SK-N-MC (cell line): ENCODE data around the gene MRPL39.

Experiments
- EZH2 ChIP-seq: fragments of 200-600 bp; sonication (generic); IDR thresholded peaks from one replicate; pipeline ENCODE4 v1.6.1; 2017; ENCODE audit warnings: antibody characterized with exemption
- POLR2AphosphoS5 ChIP-seq: IDR thresholded peaks from 2 replicates; pipeline ENCODE4 v1.6.1; 2012; ENCODE audit warnings: mild to moderate bottlenecking, low read depth, low read length, borderline replicate concordance

DNA sequence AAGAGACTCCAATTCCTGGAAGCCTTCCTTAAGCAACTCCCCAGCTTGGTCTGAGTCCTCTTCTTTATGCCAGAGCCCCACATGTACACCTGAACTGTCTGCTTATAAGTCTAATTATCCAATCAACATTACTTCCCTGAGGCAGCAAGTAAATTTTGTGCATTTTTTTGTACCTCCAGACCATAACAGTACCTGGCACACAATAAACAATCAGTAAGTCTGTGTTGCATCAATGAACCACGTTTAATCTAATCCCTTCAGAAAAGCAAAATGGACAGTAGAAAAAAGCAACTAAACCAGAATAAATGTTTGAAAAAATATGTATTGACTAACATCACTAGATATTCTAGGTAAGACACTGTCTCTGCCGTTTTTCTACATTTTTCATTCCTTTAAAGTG is 20.5 kb downstream of the MRPL39 start:
- no peak for TF ChIP-seq EZH2
- TF ChIP-seq POLR2AphosphoS5, result no peak
